ENCODE measurements around the gene CCL7.
"Not testable (repeated sequence)": the region's sequence is repeated elsewhere in the genome, so short reads cannot be mapped to it uniquely, and the experiment has no call there.

The CCL7 gene

DNA sequence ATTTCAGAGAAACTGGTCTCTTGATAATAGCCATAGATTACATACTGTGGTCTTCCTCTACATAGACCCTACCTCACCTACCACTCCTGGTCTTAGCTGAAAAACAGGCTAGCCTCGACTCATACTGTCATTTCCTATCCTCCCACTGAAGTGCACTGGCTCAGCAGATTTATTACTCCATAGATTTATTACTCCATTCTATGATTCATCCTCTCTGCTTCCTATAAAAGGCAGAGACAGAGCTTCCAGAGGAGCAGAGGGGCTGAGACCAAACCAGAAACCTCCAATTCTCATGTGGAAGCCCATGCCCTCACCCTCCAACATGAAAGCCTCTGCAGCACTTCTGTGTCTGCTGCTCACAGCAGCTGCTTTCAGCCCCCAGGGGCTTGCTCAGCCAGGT lies at the start of gene CCL7:
Gene CCL7, plus strand, starts transcription at position 253 of the 400 bp plus-strand sequence. Its CDS starts 70 bp downstream, at position 323.
- DNase-seq, result no peak

DNA sequence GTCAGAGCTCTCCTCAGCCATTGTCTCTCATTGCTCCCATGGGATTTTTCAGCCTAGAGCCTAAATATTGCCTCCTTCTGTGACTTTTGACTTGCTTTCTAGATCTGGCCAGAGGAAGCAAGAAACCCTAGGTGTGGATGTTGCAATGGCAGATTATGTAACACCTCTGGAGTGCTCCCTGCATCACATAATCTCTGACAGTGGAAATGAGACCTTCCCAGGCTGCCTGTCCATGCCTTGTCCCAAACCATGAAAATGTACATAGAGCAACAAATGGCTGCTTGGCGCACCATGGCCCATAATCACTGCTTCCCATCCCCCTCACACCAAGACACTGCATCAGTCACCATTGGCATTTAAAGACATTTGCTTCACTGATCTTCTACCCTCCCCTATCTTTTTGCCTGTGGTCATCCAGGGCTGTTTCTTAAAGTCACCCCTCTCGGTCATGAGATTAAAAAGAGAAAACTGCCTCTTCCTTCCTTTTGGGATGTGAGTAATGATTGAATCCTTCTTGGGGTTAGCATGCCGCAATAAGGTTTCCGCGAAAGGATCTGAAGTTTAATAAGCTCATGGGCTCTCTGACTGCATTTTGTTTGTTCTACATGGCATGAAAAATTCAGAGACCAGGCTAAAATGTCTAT lies 49.1 kb upstream of the CCL7 start:
- DNase-seq, result no peak

DNA sequence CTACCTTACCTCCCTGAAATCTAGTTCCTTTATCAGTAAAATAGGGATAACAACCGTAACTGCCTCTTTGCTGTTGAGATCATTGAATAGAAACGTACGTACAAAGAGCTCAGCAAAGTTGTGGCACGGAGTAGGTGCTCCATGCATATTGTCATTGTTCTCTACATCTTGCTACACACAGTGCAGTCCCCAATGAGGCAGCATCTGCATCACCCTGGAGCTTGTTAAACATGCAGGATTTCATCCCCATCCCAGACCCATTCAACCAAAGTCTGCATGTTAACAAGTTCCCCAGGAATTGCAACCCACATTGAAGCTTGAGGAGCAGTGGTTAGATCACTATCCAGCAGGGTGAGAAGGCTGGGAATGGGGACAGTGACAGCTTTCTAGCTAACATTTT lies 48.6 kb upstream of the CCL7 start:
- DNase-seq, result no peak

DNA sequence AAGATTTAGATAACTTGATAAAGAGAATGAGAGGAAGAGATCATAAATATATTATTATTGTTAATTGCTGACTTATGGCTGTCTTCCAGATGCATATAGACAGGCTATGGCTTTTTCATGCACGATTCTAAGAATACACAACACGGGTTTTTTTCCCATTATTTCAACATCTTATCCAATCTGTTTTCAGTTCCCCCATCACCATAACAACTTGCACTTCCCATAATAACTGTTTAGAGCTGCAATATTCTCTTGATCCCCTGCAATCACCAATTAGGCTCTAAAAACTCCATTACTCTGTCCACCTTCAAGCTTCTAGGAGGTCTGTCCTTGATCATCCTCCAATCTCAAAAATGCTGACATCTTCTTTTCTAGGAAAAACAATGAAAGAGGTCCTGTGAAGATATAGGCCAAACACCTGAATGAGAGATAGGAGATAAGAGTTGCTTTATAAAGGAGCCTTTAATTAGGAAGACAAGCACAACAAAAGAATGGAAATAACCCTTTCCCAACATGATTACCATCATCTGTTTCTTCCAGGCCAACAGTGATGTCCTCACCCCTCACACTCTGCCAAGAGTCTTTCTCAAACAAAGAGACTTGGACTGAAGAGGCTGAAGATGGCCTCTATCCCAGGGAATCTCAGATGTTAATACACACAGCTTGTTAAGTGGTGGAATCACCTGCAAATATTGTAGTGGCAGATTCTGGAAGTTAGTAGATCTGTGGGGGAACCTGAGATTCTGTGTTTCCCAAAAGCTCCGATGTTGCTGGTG lies 47.1 kb upstream of the CCL7 start:
- DNase-seq, result no peak

DNA sequence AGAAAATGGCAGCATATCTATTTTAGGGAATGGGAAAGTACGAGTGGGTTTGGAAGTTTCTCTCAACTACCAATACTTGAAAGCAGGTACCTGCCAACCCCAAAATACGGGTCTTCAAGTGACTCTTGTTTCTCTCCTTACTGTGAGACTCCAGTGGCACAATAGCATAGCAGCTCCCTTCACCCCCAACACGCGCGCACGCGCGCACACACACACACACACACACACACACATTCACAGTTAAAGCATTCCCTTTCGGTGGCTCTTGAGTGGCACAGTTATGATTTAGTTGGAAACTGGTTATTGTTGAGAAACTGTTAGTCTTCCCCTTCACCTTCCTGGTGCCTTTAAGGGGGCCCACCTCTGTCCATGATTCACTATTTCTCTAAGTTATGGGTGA lies 45.0 kb upstream of the CCL7 start:
- DNase-seq, result no peak

DNA sequence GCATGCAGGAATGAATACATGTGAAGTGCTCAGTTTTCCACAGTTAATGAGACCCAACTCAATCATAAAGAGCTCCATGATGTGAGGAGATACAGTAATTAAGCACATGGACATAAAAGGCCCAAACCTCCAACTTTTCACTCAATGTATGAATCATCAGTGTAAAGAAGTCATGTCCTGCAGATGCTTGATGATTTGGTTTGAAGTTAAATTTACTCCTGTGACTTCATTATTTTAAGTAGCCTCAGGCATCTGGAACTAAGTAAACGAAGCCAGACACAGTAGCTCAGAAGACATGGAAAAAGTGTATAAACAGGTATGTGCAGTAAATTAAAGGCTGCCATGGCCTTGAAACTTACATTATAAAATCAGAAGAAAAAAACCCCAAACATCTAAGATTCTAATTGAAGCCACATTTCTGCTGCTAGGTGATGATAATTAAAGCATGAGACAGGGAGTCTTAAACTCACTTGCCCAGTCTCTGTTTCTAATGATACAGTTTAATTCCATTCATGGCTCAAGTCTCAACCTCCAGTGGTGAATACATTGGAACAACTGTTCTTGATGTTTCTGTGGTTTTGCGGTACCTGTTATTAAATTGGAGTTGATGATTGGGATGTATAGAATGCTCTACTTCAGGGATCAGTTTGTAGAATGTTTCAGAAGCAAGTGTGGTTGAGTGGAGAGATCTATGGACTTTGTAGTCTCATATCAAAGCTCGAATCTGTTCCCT lies 43.8 kb upstream of the CCL7 start:
- no peak for DNase-seq

DNA sequence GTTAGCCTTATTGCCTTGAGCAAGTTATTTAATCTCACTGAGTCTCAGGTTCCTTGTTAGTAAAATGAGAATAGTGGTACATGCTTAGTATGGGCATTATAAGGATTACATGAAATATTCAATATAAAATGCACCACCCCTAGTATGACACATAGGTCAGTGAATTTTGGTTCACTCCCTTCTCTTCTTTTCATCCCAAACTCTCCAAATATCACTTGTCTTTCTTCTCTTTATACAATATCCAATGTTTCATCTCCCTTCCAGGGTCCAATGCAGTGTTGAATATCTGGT lies 43.3 kb upstream of the CCL7 start:
- DNase-seq, result no peak

DNA sequence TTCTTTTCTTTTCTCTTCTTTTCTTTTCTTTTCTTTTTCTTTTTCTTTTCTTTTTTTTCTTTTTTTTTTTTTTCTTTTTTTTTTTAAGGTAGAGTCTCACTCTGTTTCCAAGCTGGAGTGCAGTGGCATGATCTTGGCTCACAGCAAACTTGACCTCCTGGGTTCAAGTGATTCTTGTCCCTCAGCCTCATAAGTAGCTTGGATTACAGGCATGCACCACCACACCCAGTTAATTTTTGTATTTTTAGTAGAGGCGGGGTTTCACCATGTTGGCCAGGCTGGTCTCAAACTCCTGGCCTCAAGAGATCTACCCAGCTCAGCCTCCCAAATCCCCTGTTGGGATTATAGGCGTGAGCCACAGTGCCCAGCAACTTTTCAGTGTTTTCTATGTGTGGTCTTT lies 42.7 kb upstream of the CCL7 start:
- DNase-seq, result not testable (repeated sequence)

DNA sequence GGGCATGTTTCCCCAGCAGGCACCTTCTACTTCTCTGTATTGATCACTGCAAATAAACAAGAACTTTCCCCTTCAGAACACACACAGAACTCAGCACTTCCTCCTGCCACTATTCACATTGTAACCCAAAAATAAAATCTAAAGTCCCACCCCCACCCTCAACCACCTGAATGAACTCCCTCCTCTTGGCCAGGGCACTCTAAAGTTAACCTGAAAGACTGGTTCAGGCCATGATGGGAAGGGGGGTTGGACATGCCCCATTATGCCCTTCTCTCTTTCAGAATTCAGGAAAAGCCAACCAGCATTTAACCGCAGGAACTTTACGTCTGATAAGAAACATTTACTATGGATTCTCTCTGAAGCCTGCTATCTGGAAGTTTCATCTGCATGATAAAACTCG lies 42.3 kb upstream of the CCL7 start:
- DNase-seq, result no peak

DNA sequence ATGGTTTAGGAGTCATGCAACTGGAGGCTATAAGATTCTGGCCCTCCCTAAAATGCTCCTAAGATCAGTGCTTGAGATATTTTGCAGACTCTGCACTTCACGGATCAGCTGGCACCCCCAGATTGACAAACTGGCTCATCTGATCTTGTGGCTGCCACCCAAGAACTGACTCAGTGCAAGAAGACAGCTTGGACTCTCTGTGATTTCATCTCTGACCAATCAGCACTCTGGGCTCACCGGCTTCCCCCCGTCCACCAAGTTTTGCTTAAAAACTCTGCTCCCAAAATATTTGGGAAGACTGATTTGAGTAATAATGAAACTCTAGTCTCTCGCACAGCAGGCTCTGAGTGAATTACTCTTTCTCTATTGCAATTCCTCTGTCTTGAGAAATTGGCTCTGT lies 41.2 kb upstream of the CCL7 start:
- no peak for DNase-seq

DNA sequence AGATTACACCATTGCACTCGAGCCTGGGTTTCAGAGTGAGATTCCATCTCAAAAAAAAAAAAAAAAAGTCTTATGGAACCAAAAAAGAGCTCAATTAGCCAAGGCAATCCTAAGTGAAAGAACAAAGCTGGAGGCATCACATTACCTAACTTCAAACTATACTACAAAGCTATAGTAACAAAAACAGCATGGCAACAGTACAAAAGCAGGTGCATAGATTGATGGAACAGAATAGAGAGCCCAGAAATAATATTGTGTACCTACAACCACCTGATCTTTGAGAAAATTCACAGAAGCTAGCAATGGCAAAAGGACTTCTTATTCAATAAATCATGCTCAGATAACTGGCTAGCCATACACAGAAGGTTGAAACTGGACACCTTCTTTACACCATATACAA lies 39.7 kb upstream of the CCL7 start:
- no peak for DNase-seq

DNA sequence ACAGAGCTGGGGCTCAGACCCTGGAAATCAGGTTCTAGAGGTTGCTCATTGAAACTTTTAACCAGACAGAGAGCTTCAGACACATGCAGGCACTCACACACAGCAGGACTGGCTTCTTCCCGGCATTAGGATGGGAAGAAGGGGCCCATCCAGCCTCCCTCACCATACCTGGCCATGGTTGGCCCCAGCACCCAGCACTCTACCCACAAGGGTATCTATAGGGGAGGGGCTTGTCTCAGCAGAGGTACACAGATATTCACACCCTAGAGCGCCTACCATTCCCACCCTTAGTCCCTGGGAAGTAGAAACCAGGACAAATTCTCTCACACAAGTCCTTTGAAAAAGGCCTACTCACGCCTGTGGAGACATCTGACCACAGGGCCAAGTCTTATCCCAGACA lies 35.4 kb upstream of the CCL7 start:
- no peak for DNase-seq

DNA sequence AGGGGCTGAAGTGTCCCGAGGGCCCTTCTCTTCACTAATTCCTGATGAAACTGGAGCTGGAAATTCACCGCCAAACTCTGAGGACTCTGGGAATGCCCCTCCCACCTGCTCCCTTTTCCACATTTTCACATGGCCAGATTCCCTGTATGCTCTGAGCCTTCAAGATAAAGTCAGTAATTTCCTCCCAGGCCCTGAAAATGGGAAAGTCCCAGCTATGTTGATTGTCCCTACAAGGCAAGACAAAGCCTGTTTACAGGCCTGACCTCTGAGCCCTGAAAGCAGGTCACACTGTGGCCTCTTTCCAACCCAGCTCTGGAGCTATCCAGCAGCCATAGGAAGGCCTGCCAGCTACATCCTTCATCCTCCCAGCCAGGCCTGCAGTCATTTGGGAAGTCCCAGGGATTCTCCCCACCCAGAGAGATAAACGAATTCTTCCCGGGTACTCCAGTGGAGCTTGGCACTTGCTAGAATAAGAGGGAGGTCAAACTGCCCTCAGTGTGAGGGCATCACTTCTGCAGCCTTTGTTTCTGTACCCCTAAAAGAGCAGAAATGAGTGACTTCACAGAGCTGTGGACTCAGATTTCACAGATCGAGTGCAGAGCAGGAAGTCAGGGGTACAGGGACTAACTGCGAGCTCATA lies 34.5 kb upstream of the CCL7 start:
- no peak for DNase-seq

DNA sequence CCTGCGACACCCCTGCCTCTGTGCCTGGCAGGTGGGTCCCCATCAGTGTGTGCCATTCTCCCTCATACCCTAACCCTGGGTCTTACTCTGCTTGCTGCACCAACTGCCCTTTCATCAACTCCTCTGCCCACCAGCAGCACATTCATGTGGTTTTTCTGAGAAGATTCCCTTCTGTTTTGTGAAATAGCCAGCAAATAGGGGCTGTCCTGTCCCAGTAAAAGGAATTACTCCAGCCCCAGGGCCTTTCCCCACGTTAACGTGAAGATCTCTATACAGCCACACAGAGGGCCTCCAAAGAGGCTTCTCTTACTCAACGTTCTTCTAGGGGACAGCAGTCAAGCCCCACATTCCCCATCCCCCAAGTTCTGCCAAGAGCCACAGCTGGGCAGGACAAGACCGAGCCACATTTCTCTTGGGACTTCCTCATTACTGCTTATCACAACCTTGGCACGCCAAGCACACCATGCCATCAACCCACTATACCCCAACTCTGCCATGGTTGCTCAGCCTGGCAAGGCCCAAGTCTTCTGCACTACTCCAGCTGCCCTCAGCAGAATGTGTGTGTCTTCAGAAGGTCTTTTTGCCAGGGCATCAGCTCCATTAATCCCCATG lies 33.6 kb upstream of the CCL7 start:
- DNase-seq, result no peak

DNA sequence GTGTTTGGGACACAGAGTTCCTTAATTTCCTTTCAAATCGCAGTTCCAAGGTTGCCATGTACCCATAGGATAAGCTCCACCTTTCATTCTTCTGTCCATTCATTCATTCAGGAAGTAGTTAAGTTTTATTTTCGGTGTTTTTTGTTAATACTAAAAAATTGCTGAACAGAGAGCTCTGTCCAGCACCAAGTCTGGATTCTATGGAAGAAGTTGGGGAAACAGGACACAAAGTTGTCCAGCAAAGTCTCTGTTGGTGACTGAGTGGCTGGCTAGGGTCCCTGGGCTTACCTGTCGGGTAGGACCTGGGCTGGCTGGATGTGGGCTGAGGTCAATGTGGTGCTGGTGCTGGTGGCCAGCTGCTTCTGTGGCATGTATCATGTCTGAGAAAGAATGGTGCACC lies 32.6 kb upstream of the CCL7 start:
- DNase-seq, result no peak

DNA sequence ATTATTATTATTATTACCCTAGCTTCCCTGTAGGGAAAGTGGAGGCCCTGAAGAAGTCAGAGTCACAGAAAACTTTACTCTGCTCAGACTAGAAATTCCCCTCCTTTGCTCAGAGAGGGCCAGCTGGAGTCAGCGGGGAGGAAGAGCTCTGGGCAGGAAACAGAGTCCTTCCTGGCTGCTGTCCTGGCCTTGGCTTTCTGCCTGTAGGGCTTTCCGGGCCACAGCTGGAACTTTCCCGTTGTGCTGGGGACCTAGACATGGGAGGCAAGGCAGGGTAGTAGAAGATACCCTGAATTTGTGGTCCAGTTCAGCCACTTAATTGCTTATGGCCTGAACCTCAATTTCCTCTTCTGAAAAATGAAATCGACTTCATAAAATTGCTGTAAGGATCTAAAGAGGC lies 29.0 kb upstream of the CCL7 start:
- no peak for DNase-seq

DNA sequence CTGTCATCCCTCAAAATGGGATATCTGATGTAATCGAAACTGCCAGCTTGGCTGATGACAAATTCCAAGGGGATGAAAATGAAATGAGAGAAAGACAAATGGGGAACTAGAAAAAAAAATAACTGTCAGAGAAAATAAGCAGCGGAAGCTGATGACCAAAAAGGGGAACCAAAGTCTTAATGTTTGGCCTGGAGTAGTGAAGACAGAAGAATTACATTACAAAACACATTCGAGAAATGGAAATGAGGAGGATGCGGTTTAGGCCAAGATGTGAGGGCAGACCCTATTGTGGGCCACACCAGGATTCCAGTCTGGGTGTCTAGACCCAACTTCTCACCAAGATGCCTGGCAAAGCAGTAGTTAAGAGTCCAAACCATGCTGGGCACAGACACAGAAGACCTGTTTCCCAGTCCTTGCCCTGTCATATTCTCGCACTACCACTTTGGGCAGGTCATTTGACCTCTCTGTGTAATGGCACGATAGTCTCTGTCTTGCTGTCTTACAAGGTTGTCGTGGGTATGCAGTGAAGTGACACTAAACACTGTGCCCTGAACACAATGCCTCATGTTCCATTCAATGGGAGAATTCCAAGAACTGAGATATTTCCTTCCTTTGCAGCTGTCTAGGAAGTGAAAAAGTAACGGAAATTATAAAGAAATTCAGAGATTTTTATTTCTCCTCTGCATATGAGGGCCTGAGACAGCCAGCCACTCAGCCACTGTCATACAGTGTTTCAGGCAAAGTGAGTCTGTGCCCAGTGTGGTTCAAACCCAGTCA lies 27.2 kb upstream of the CCL7 start:
- no peak for DNase-seq

DNA sequence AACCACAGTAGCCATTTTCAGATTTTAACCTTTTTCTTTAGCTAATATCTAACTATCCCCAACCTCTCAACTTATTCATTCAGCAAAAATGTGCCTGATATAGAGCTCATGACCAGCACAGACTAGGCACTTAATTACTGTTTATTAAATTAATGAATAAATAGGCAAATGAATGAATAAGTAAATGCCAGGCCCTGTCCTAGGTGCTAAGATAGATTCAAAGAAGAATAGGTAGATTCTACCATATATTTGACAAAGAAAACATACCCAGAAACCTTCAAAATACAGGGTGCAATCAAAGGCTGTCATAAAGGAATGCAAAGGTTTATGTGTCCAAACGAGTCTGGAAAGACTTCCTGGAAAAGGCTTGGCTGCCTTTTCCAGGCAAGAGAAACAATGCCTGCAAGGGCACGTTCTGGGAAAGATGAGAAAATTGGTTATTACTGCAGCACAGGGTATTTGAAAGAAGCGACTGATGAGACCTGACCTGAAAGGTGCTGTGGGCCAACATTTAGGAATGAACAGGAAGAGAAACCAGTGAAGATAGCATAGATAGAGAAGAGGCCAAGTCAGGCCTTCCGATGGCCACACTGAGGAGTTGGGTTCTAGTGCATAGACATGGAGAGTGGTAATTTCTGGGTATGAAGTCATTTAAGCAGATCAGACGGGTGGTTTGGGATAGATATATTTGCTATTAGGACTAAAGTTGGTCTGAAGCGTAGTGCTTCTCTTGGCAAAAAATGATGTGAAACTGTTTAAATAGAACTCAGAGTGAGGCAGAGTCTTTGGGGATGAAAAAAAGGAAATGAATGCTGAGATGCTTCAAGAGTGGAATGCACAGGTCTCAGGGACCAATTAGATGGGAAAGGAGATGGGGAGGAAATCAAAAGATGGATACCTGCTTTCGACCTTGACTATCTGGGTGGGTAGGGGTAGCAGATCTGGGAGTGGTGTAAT lies 26.4 kb upstream of the CCL7 start:
- no peak for DNase-seq

DNA sequence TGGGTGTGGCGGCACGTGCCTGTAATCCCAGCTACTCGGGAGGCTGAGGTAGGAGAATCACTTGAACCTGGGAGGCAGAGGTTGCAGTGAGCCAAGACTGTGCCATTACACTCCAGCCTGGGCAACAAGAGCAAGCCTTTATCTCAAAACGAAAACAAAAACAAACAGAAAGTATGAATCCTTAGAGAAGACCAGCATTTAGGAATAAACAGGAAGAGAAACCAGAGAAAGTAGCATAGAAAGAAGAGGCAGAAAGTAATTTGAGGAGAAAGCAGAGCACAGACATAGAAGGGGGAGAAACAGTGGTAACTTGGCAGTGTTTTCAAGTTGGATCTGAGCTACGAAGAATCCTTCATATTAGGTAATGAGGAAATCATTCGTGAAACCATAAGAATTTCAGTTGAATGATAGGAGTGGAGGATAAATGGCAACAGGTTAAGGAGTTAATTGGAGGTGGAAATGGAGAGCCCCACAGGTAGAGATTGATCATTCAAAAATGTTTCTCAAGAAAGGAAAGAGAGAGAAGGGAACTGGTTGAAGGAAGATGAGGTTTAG lies 24.6 kb upstream of the CCL7 start:
- DNase-seq, result no peak

DNA sequence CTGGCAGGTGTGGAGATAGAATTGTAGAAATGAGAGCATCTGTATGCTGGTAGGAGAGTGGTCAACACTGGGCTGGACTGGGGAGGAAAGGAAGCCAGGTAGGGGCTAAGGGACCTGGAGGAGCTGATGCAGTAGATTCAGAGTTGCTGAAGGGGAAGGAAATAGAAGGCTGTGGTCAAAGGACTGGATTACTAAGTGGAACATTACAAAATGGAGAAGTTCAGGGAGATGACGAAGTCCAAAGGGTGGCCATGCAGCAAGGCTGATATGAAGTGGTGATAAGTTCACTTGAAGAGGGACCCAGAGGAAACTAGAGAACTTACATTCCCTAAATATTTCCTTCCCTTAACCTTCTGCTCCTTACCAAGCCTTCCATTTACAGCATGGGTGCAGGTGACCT lies 23.6 kb upstream of the CCL7 start:
- DNase-seq, result no peak

DNA sequence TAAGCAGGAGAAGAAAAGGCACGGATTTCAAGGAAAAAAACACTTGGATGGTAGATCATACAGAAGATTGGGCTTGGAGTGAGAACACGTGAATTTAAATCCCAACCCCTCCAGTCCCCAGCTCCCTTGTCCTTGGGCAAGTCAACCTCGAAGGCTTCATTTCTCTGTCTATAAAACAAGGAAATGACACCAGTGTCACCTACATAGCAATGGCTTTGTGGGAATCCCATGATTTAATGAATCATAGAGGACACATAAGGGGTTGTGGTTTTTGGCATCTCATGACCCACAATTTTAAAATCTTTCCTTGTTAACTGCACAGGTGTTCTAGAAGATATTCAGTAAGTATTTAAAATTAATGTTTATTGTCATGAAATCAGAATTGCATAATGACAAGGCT lies 23.1 kb upstream of the CCL7 start:
- DNase-seq, result no peak

Data from NCI-H2171 treated with DMSO at 0.1 percent for 48 hours (cell line).